HEK293 (cell line): Measurements from ENCODE around the gene EIF3B.

Experiments
- CTCF ChIA-PET: fragments of 350-600 bp; formaldehyde crosslinking; extraction: SDS; loops from one replicate; lab custom pipeline; 2021; ENCODE audit warnings: antibody characterized with exemption; lab: Yijun Ruan, JAX
- POLR2A ChIA-PET: fragments of 300-600 bp; formaldehyde crosslinking; extraction: SDS; loops from one replicate; lab custom pipeline; 2020; ENCODE audit warnings: antibody characterized with exemption, inconsistent platforms; lab: Yijun Ruan, JAX
- H3K27ac ChIP-seq: fragments of 200-500 bp; sonication (Bioruptor generic); 2 replicates; pipeline ENCODE4 v1.5.1; 2014; ENCODE audit warnings: low read depth, low read length, control low read depth, inconsistent platforms; ENCODE audit errors: extremely low read depth
- H3K36me3 ChIP-seq, 2 experiments: fragments of 200-500 bp in 1 of 2; sonication (Bioruptor generic) in 1 of 2; 1 replicate in 1 of 2; 2 replicates in 1 of 2; pipeline ENCODE4 v1.5.1; 2014 to 2017; ENCODE audit warnings: inconsistent platforms in 2 of 2, low read length in 2 of 2; ENCODE audit not compliant: control insufficient read depth in 2 of 2, insufficient read depth in 1 of 2
- H3K4me1 ChIP-seq: fragments of 200-500 bp; sonication (Bioruptor generic); 2 replicates; pipeline ENCODE4 v1.5.1; 2014; ENCODE audit warnings: mild to moderate bottlenecking, low read length, inconsistent platforms; ENCODE audit not compliant: control insufficient read depth, insufficient read depth
- H3K4me3 ChIP-seq: 2 replicates; pipeline ENCODE4 v1.5.1; 2011; ENCODE audit warnings: low read depth, mild to moderate bottlenecking, control low read depth, low read length, moderate library complexity
- H3K9me3 ChIP-seq: fragments of 200-500 bp; sonication (Bioruptor generic); 2 replicates; pipeline ENCODE4 v1.5.1; 2014; ENCODE audit warnings: low read depth, low read length, inconsistent platforms; ENCODE audit not compliant: control insufficient read depth, insufficient read depth
- AEBP2 ChIP-seq: fragments of 450-650 bp; formaldehyde crosslinking; IDR thresholded peaks from 2 replicates; pipeline ENCODE4 v1.5.1; 2016; ENCODE audit warnings: missing biosample characterization, missing genetic modification characterization, borderline replicate concordance
- BCL11B ChIP-seq: fragments of 450-650 bp; formaldehyde crosslinking; IDR thresholded peaks from 2 replicates; pipeline ENCODE4 v1.5.1; 2016; ENCODE audit warnings: low read depth, missing biosample characterization, missing genetic modification characterization
- ELK4 ChIP-seq: IDR thresholded peaks from 2 replicates; pipeline ENCODE4 v1.6.1; 2011; ENCODE audit warnings: mild to moderate bottlenecking, low read depth, low read length, borderline replicate concordance
- GLI4 ChIP-seq: fragments of 450-650 bp; formaldehyde crosslinking; IDR thresholded peaks from 2 replicates; pipeline ENCODE4 v1.5.1; 2016; ENCODE audit warnings: missing biosample characterization, missing genetic modification characterization
- GLIS1 ChIP-seq: fragments of 450-650 bp; formaldehyde crosslinking; IDR thresholded peaks from 2 replicates; pipeline ENCODE4 v1.5.1; 2016; ENCODE audit warnings: missing biosample characterization, missing genetic modification characterization
- GLIS2 ChIP-seq: fragments of 450-650 bp; formaldehyde crosslinking; IDR thresholded peaks from 2 replicates; pipeline ENCODE4 v1.5.1; 2016; ENCODE audit warnings: missing biosample characterization, missing genetic modification characterization
- KLF10 ChIP-seq: fragments of 450-650 bp; IDR thresholded peaks from 2 replicates; pipeline ENCODE4 v1.5.1; 2018; ENCODE audit warnings: missing biosample characterization, mild to moderate bottlenecking, missing genetic modification characterization
- PRDM1 ChIP-seq: fragments of 450-650 bp; formaldehyde crosslinking; IDR thresholded peaks from 2 replicates; pipeline ENCODE4; 2016; ENCODE audit warnings: missing biosample characterization, missing genetic modification characterization
- SP3 ChIP-seq: fragments of 450-650 bp; formaldehyde crosslinking; IDR thresholded peaks from 2 replicates; pipeline ENCODE4 v1.5.1; 2016; ENCODE audit warnings: missing biosample characterization, missing genetic modification characterization
- ZBTB21 ChIP-seq: fragments of 450-650 bp; formaldehyde crosslinking; IDR thresholded peaks from 2 replicates; pipeline ENCODE4 v1.5.1; 2017; ENCODE audit warnings: missing biosample characterization, missing genetic modification characterization
- ZBTB26 ChIP-seq: fragments of 450-650 bp; formaldehyde crosslinking; optimal IDR thresholded peaks from 2 replicates; pipeline ENCODE3; 2016; ENCODE audit warnings: missing biosample characterization, mild to moderate bottlenecking, missing genetic modification characterization
- ZFP37 ChIP-seq: fragments of 450-650 bp; formaldehyde crosslinking; IDR thresholded peaks from 2 replicates; pipeline ENCODE4 v1.5.1; 2016; ENCODE audit warnings: missing biosample characterization, missing genetic modification characterization
- ZFP41 ChIP-seq: fragments of 450-650 bp; formaldehyde crosslinking; IDR thresholded peaks from 2 replicates; pipeline ENCODE4 v1.5.1; 2016; ENCODE audit warnings: missing biosample characterization, missing genetic modification characterization, borderline replicate concordance
- ZNF341 ChIP-seq: fragments of 450-650 bp; formaldehyde crosslinking; IDR thresholded peaks from 2 replicates; pipeline ENCODE4; 2016; ENCODE audit warnings: low read depth, missing biosample characterization, missing genetic modification characterization
- ZNF350 ChIP-seq: fragments of 450-650 bp; formaldehyde crosslinking; IDR thresholded peaks from 2 replicates; pipeline ENCODE4 v1.5.0; 2017; ENCODE audit warnings: missing biosample characterization, mild to moderate bottlenecking, missing genetic modification characterization
- ZNF580 ChIP-seq: fragments of 450-650 bp; formaldehyde crosslinking; IDR thresholded peaks from 2 replicates; pipeline ENCODE4 v1.5.1; 2016; ENCODE audit warnings: missing biosample characterization, missing genetic modification characterization
- ZNF776 ChIP-seq: fragments of 450-650 bp; formaldehyde crosslinking; IDR thresholded peaks from 2 replicates; pipeline ENCODE4 v1.5.0; 2017; ENCODE audit warnings: missing biosample characterization, missing genetic modification characterization, borderline replicate concordance
- ZNF792 ChIP-seq: fragments of 450-650 bp; formaldehyde crosslinking; IDR thresholded peaks from 2 replicates; pipeline ENCODE4 v1.5.1; 2016; ENCODE audit warnings: missing biosample characterization, missing genetic modification characterization

Gene EIF3B

GRCh38 chr7:2354939-2355704, 495 bp downstream of the EIF3B start:
- Histone ChIP-seq H3K4me3 (peak overlapping the region; percentile 90), H3K4me1 (peaks cover 16% of the 10 kb centered on the region), H3K9me3 (no peaks in the 10 kb centered on the region), H3K27ac (peak overlapping the region; percentile 98), H3K36me3 (peaks cover 6 to 38% of the 10 kb centered on the region in 2 experiments; a peak in 2 of 3 replicates)
- no peak for TF ChIP-seq AEBP2 (tag by site-specific recombination)
- no peak for TF ChIP-seq ZNF776 (tag by site-specific recombination)
- no peak for TF ChIP-seq BCL11B (tag by site-specific recombination)
- no peak for TF ChIP-seq KLF10 (tag by site-specific recombination)
- TF ChIP-seq SP3 (tag by site-specific recombination): 0 out of 2 replicates have a peak, but pooled peaks have one; percentile 32
- peak; percentile 84 for TF ChIP-seq ZBTB26
- no peak for TF ChIP-seq ZNF350 (tag by site-specific recombination)
- TF ChIP-seq ZNF341: peak; percentile 76
- POLR2A ChIA-PET: interaction anchor here (0.6 to 2.8 kb wide), 9 partner anchors 9 to 197 kb away, joined by 3 to 11 read pairs (median 4); partner anchors contain the start of genes CHST12, MRM2 and NUDT1
- CTCF ChIA-PET: interaction anchor here (0.6 to 0.7 kb wide), 2 partner anchors 28 to 84 kb away, joined by 3 to 4 read pairs; no protein-coding TSS in a partner anchor

GRCh38 chr7:2355705-2356008, 1.0 kb downstream of the EIF3B start:
- H3K36me3 ChIP-seq: peaks cover 6 to 43% of the 10 kb centered on the region in 2 experiments
- H3K4me1 ChIP-seq: peaks cover 19% of the 10 kb centered on the region
- H3K9me3 ChIP-seq: no peaks in the 10 kb centered on the region
- no peak for TF ChIP-seq PRDM1
- TF ChIP-seq ZFP41 (tag by site-specific recombination): no peak
- peak; percentile 68 for TF ChIP-seq GLIS1 (tag by site-specific recombination)
- TF ChIP-seq ZNF580: no peak
- TF ChIP-seq GLIS2: peak; percentile 43; the same call in 1 of the 2 replicates
- TF ChIP-seq ELK4: no peak
- no peak for TF ChIP-seq ZNF792 (tag by site-specific recombination)
- TF ChIP-seq GLI4 (tag by site-specific recombination): no peak
- TF ChIP-seq ZFP37: no peak
- no peak for TF ChIP-seq ZBTB21 (tag by site-specific recombination)
- 0 out of 2 replicates have a peak, but pooled peaks have one; percentile 24 for TF ChIP-seq ZNF341
- TF ChIP-seq, all 188 proteins: peak for 3
- POLR2A ChIA-PET: interaction anchor here (0.7 to 2.8 kb wide), 4 partner anchors 9 to 114 kb away, joined by 4 to 11 read pairs (median 4); partner anchors contain the start of genes CHST12, MRM2 and NUDT1
- Histone ChIP-seq H3K4me3 (peak overlapping the region; percentile 90), H3K27ac (peak overlapping the region; percentile 98; the same call in 1 of the 2 replicates)
- CTCF ChIA-PET: interaction anchor here (0.6 to 0.7 kb wide), 3 partner anchors 28 to 86 kb away, joined by 3 to 4 read pairs (median 3); no protein-coding TSS in a partner anchor
